ENCODE measurements around the gene VRK3. TPM values are rescaled to one million over a fixed set of nuclear protein-coding genes. Genes with fewer than 3 reads are reported as not detected.

VRK3 gene
- total and polyA plus RNA-seq, 2 of the 4 experiments (the other 2 are of a cell fraction) = 28.7 to 35.8 TPM

GRCh38 chr19:49999371-50000010 lies 25.7 kb downstream of the VRK3 start:
- Histone ChIP-seq H4K91ac (ENCODE audit: insufficient read depth, low read depth, low read length) (no peak overlapping the region), H3K4ac (ENCODE audit: low read depth, low read length) (no peak overlapping the region), H4K20me1 (ENCODE audit: insufficient read depth, low read length) (peaks cover 29% of the 10 kb centered on the region), H2AFZ (replicated peaks; ENCODE audit: low read length, poor library complexity) (no peak overlapping the region), H4K8ac (ENCODE audit: low read depth in 2 of 2, low read length in 2 of 2) (no peak overlapping the region), H3K4me3 (ENCODE audit: insufficient read depth, low read depth, low read length) (no peak overlapping the region), H3K27me3 (ENCODE audit: control insufficient read depth, insufficient read depth, low read length) (no peaks in the 10 kb centered on the region), H4K5ac (ENCODE audit: low read depth, low read length) (no peak overlapping the region), H3K79me1 (ENCODE audit: low read depth in 1 of 2, low read length in 2 of 2) (peaks cover 12 to 42% of the 10 kb centered on the region in 2 experiments), H3K36me3 (ENCODE audit: control insufficient read depth, insufficient read depth, low read length) (peaks cover 71% of the 10 kb centered on the region), H2BK20ac (ENCODE audit: low read depth, low read length) (no peak overlapping the region), H2BK5ac (ENCODE audit: low read depth, low read length, poor library complexity, severe bottlenecking) (no peak overlapping the region), H3K27ac (ENCODE audit: insufficient read depth, low read length) (no peak overlapping the region), H2BK15ac (ENCODE audit: low read depth, low read length) (no peak overlapping the region), H3K9ac (ENCODE audit: low read depth, low read length) (no peak overlapping the region), H3K9me3 (ENCODE audit: control insufficient read depth, insufficient read depth, low read length) (no peaks in the 10 kb centered on the region), H3K56ac (ENCODE audit: extremely low read depth, insufficient read depth, low read length) (no peak overlapping the region), H2AK9ac (replicated peaks; ENCODE audit: low read depth, low read length, poor library complexity) (no peak overlapping the region), H3K23ac (ENCODE audit: low read depth, low read length) (no peak overlapping the region), H2BK120ac (ENCODE audit: low read depth, low read length) (no peak overlapping the region), H3K14ac (replicated peaks; ENCODE audit: low read depth, low read length) (no peak overlapping the region), H3K4me1 (ENCODE audit: control insufficient read depth, insufficient read depth, low read length) (peaks cover 7% of the 10 kb centered on the region), H3K18ac (ENCODE audit: low read depth, low read length) (no peak overlapping the region), H3K9me1 (ENCODE audit: insufficient read depth, low read length) (peaks cover 18% of the 10 kb centered on the region), H2AK5ac (ENCODE audit: low read depth, low read length) (no peak overlapping the region), H3K4me2 (ENCODE audit: low read depth, low read length) (no peak overlapping the region)
- TF ChIP-seq POLR2A (IDR thresholded peaks at IDR 0.05; ENCODE audit: low read depth, low read length) (no peak), RFX5 (IDR thresholded peaks at IDR 0.05; ENCODE audit: low read depth, low read length) (no peak), RCOR1 (IDR thresholded peaks at IDR 0.05; ENCODE audit: insufficient replicate concordance, low read length) (no peak)
- BruUV-seq (replicated peaks) = no TSS peak
- ChIA-PET POLR2A (ENCODE audit: unreplicated experiment) (no interaction called here), CTCF (interaction anchor here (0.5 to 0.6 kb wide), 2 partner anchors 296 to 454 kb away, joined by 3 to 6 read pairs; no protein-coding TSS in a partner anchor)
- dilution Hi-C loops (cut with HindIII; ENCODE audit: low sequenced_read_pairs, unreplicated experiment) (no loop called here), in situ Hi-C loops (cut with MboI; ENCODE audit: low sequenced_read_pairs) (no loop called here), intact Hi-C loops (cut with micrococcal nuclease) (no loop called here)
- no peak for ATAC-seq (ENCODE audit: low read depth)
- no peak for DNase-seq
- WGBS, 2 experiments (ENCODE audit: extremely low coverage in 2 of 2, insufficient read length in 1 of 2) = no CpG with 5 or more reads among the region's 6 CpGs

Data from IMR-90 (cell line).